SU-DHL-6 (cell line): ENCODE results near the gene ACTL7A.

Experiments
- EZH2phosphoT487 ChIP-seq: fragments of 200-600 bp; sonication (generic), shearing (Covaris generic); conservative IDR thresholded peaks from 2 replicates; pipeline ENCODE4 v1.6.1; 2018; ENCODE audit warnings: mild to moderate bottlenecking, antibody characterized with exemption, low read length, moderate library complexity, mixed read lengths
- TF ChIP-seq, protein P1 (sequence below): fragments of 200-600 bp; sonication (generic); IDR thresholded peaks from one replicate; pipeline ENCODE4 v1.5.1; 2017; ENCODE audit warnings: antibody characterized with exemption, mild to moderate bottlenecking, low read length, moderate library complexity; ENCODE audit not compliant: insufficient read depth, poor library complexity, severe bottlenecking

DNA sequence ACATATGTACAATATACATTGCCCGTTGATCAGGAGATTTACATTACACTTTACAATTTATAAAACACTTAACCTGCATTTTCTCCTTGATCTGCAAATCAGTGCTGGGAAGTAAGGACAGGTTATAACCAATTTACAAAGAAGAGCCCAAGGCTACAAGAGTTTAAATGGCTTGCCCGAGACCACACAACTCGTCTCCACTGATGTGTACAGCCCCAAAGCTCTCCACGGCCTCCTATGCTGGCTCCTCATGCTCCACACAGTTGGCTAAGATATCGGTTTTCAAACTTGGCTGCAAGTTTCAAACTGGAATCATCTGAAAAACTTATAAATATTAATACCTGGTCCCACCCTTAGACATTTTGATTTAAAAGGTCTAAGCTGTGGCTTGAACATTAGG lies 16.6 kb upstream of the ACTL7A start:
- TF ChIP-seq, protein P1, sequence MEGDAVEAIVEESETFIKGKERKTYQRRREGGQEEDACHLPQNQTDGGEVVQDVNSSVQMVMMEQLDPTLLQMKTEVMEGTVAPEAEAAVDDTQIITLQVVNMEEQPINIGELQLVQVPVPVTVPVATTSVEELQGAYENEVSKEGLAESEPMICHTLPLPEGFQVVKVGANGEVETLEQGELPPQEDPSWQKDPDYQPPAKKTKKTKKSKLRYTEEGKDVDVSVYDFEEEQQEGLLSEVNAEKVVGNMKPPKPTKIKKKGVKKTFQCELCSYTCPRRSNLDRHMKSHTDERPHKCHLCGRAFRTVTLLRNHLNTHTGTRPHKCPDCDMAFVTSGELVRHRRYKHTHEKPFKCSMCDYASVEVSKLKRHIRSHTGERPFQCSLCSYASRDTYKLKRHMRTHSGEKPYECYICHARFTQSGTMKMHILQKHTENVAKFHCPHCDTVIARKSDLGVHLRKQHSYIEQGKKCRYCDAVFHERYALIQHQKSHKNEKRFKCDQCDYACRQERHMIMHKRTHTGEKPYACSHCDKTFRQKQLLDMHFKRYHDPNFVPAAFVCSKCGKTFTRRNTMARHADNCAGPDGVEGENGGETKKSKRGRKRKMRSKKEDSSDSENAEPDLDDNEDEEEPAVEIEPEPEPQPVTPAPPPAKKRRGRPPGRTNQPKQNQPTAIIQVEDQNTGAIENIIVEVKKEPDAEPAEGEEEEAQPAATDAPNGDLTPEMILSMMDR: no peak
- TF ChIP-seq EZH2phosphoT487: no peak
